ACC112 (cell line): Measurements from ENCODE around the gene IRS2.

Source experiments
- H2AFZ ChIP-seq: fragments of 200-600 bp; sonication (generic); one replicate; pipeline ENCODE4 v1.6.0; 2017; ENCODE audit warnings: antibody characterized with exemption, low read length; ENCODE audit not compliant: unreplicated experiment
- H3K27ac ChIP-seq: fragments of 200-600 bp; sonication (generic); 2 replicates; pipeline ENCODE4 v1.5.1; 2014; ENCODE audit warnings: low read depth, mild to moderate bottlenecking, antibody characterized with exemption, low read length, moderate library complexity
- H3K27me3 ChIP-seq: fragments of 200-600 bp; sonication (generic); 2 replicates; pipeline ENCODE4 v1.6.1; 2014; ENCODE audit warnings: mild to moderate bottlenecking, antibody characterized with exemption, low read length, moderate library complexity, mixed read lengths; ENCODE audit not compliant: insufficient read depth
- H3K36me3 ChIP-seq: fragments of 200-600 bp; sonication (generic); 2 replicates; pipeline ENCODE4 v1.6.1; 2016; ENCODE audit warnings: mild to moderate bottlenecking, antibody characterized with exemption, low read length, moderate library complexity, mixed read lengths; ENCODE audit not compliant: insufficient read depth
- H3K4me1 ChIP-seq: fragments of 200-600 bp; sonication (generic); one replicate; pipeline ENCODE4 v1.6.1; 2016; ENCODE audit warnings: low read length, mixed read lengths; ENCODE audit not compliant: insufficient read depth, unreplicated experiment, control insufficient read depth
- H3K4me3 ChIP-seq: fragments of 200-600 bp; sonication (generic); 2 replicates; pipeline ENCODE4 v1.5.1; 2014; ENCODE audit warnings: mild to moderate bottlenecking, low read depth, low read length
- H3K79me2 ChIP-seq: fragments of 200-600 bp; sonication (generic); one replicate; pipeline ENCODE4 v1.6.0; 2016; ENCODE audit warnings: low read length; ENCODE audit not compliant: control insufficient read depth, unreplicated experiment, insufficient read depth

IRS2 gene

GRCh38 chr13:109704771-109705635 lies 81.4 kb downstream of the IRS2 start:
- Histone ChIP-seq H3K27me3 (no peaks in the 10 kb centered on the region), H3K36me3 (no peaks in the 10 kb centered on the region), H3K4me3 (no peak overlapping the region), H3K79me2 (no peaks in the 10 kb centered on the region), H2AFZ (no peak overlapping the region), H3K27ac (no peak overlapping the region), H3K4me1 (no peaks in the 10 kb centered on the region)

GRCh38 chr13:109703250-109703649 lies 83.1 kb downstream of the IRS2 start:
- H3K27me3 ChIP-seq = no peaks in the 10 kb centered on the region
- H3K4me1 ChIP-seq = peaks cover 17% of the 10 kb centered on the region
- no peaks in the 10 kb centered on the region for H3K79me2 ChIP-seq
- H3K4me3 ChIP-seq = no peak overlapping the region
- H3K27ac ChIP-seq = no peak overlapping the region
- no peak overlapping the region for H2AFZ ChIP-seq
- H3K36me3 ChIP-seq = no peaks in the 10 kb centered on the region
